HG03066 (cell line): ENCODE measurements around the gene COMMD1.
"Not testable (repeated sequence)": the region's sequence is repeated elsewhere in the genome, so short reads cannot be mapped to it uniquely, and the experiment has no call there.

Source experiments
- ATAC-seq: cut with Tn5 transposase; IDR thresholded peaks from one replicate; pipeline ENCODE4 v1.9.1; 2021; ENCODE audit warnings: low read depth; ENCODE audit not compliant: unreplicated experiment

Gene COMMD1

DNA sequence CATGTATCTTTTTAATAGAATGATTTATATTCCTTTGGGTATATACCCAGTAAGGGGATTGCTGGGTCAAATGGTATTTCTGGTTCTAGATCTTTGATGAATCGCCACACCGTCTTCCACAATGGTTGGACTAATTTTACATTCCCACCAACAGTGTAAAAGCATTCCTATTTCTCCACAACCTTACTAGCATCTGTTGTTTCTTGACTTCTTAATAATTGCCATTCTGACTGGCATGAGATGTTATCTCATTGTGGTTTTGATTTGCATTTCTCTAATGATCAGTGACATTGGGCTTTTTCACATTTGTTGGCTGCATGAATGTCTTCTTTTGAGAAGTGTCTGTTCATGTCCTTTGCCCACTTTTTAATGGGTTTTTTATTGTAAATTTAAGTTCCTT, 220.8 kb downstream of the COMMD1 start:
- ATAC-seq = not testable (repeated sequence)

DNA sequence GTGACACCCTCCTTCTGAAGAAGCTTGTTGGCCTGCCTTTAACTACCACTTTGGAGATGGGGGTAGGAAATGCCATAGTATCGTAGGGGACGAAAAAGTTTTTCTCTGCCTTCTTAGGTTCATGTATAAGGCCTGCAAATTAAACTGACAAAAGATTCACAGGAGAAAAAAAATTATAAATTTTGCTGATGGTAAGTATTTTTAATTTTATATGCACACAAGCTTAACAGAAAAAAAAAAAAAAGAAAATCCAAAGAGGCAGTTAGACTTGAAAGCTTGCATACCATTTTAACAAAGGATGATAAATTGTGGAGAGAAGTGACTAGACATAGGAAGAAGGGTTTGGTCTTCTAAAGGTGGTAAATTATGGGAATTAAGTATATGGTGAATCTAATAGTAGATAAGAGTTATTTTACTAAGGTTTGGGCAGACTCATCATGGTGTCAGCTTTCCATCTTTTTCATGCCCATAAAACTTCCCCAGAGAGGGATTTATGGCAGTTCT, 227.9 kb downstream of the COMMD1 start:
- no peak for ATAC-seq

DNA sequence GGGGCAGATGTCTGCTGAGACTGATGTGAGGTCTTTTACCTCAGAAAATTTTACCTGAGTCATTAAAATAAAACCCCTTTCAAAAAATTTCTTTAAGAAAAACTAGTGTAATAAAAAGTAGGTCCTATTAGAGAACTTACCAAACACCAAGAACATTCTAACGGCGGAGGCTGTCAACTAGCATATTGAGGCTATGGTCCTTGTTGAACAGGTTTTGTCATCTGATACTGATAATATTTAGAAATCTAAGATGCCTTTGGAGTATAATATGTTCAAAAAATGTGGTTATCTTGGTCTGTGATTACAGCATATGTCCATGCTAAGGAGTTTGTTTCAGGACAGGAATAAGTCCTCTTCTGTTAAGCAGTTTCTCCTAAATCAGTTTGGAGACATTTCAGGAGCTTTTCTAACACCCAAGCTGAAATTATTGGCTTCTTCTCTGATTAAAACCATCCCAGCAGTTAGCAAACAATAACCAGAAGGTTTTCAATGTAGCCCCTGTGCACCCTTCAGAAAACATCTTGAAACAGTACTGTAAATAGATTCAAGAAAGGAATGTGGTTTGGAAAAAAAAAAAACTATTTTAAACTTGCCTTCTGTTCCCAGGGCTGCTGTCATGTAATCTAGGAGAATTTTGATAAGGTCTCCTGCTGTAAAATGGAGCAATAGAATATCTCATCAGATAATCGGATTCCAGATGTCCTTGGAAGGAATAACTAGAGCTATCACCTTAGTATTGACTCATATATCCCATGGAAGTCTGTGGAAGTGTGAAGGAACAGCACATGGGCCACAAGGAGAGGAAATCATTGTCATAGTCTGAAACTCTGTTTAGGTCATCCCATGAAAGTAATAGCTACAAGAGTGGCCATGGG, 231.7 kb downstream of the COMMD1 start:
- ATAC-seq = no peak

DNA sequence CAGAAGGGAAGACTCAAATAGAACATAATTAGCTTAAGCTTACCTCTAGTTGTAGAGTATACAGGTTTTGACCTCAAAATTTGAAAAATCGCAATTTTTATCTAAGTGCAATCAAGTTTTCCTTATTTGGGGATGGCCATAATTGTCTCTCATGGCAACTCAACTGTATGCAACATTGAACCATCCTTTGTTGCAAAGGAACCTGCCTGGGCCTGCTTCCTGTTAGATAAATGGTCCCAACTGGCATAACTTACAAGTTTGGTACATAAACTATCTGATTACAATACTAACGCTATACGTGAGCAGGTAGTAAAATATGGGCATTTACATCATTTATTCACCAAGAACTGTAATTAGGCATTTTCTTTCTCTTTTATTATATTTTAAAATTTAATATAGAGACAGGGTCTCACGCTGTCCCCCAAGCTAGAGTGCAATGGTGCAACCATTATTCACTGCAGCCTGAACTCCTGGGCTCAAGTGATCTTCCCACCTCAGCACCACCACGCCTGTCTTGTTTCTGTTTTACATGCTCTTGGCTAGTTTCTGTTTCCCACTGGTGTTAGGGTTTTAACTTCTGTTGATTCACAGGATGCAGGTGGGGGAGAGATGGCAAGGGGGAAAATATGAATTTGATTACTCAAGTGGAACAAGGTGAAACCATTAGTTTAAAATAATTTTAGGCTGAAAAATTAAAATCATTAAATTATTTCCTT, 235.1 kb downstream of the COMMD1 start:
- peak; percentile 51 for ATAC-seq

GRCh38 chr2:62141142-62141740, 235.8 kb downstream of the COMMD1 start:
- no peak for ATAC-seq

DNA sequence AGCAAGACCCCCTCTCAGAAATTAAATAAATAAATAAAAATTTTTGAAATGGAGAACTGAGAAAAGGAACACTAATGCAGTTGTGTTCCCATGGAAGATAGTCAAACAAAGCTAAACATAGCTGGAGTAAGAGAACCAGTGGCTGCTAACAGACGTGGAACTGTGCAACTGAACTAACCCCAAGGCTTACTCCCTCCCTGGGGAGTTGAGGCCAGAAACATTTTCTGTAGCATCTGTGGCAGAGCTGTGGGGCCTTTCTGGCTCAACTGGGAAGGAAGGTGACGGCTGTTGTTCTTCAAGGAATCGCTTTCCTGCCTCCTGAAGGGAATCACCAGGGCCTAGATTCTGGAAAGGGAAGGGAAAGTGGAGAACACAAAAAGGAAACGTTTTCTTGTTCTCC, 236.6 kb downstream of the COMMD1 start:
- ATAC-seq = no peak

DNA sequence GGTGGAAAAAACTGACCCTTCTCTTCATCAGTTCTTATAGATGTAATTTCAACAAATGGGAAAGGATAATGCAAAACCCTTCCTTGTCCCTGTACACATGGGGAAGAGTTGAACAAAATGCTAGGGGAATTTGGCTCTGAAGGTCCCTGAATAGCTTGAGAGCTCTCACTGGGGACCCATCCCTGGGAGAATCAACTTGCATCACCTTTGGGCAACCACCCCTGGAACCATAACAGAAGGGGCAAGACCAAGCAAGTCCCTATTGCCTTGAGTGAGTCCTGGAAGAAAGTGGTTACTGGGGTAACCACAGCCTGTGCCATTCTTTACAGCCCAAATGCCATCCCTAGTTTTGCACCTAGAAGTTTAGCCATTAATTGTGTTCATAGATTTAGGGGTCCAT, 238.2 kb downstream of the COMMD1 start:
- no peak for ATAC-seq

GRCh38 chr2:62144689-62145477, 239.4 kb downstream of the COMMD1 start:
- ATAC-seq = no peak

DNA sequence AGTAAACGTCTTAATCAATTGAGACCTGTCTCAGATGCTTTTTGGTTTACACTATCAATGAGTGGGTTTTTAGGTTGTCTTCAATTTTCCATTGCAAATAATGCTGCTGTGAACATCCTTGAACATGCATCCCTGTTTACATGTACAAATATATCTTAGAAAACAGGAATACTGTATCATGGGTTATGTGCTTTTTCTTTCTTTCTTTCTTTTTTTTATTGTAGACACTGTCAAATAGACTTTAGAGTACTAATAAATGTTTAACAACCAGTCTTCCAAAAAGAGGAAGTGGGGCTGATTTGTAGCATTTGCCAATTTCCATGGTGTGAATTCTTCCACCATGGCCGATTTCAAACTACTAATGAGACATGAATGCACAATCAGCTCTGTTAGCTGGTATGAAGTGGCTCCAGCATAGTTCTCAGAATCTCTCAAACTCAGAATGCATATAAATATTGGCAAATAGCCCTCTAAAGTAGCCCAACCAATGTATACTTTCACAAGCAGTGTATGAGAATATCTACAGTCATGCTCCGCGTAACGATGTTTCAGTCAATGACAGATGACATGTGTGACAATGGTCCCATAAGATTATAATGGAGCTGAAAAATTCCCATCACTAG, 240.1 kb downstream of the COMMD1 start:
- no peak for ATAC-seq

- ATAC-seq = not testable (repeated sequence)
Observed at GRCh38 chr2:62146790-62147189, 241.3 kb downstream of the COMMD1 start.

GRCh38 chr2:62147610-62148301, 242.3 kb downstream of the COMMD1 start:
- no peak for ATAC-seq

GRCh38 chr2:62149708-62150107, 244.2 kb downstream of the COMMD1 start:
- ATAC-seq = no peak

GRCh38 chr2:62150597-62151305, 245.3 kb downstream of the COMMD1 start:
- ATAC-seq = no peak

DNA sequence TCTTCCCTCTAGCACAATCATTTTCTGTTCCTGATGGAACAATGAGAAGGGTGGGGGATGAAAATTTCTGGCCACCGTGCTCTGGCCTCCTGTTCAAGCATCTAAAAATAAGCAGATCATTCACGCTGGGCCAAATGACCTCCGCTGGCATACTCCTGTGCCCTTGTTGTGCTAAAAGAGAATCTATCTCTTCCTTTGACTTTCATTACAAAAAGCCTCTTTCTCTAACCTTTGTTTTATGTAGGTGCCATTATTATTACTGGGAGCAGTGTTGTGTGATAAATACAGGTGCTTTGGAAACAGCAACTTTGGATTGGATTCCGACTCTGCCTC, 245.8 kb downstream of the COMMD1 start:
- no peak for ATAC-seq

- no peak for ATAC-seq
Observed at GRCh38 chr2:62152000-62152399, 246.5 kb downstream of the COMMD1 start.

DNA sequence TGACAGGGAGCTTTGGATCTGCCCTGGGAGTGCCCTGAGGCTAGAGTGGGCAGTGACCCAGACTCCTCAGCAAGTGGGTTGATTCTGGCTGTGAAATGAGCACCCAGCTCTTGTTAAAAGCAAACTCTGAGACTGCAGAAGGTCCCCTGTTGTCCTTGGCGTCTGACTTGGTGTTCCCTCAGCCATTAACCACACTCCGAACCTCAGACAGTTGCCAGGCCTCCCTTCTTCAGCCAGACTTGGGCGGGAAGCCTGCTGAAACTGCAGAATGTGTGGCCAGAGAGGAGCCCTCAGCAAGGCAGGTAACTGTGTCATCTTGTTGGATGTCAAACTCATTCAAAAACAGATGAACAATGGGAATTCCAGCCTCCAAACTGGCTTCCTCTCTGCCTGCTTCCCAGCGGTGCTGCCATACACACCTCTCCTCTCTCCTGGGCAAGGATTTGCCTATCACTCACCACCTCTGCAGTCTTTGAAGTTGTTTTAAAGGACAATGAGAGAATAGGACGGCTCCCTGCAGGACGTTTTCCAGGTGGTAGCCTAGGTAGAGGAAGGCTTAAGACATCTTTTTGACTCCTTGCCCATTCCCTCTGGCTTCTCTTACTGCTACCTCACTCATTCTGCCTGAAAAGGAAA, 251.5 kb downstream of the COMMD1 start:
- ATAC-seq = no peak

DNA sequence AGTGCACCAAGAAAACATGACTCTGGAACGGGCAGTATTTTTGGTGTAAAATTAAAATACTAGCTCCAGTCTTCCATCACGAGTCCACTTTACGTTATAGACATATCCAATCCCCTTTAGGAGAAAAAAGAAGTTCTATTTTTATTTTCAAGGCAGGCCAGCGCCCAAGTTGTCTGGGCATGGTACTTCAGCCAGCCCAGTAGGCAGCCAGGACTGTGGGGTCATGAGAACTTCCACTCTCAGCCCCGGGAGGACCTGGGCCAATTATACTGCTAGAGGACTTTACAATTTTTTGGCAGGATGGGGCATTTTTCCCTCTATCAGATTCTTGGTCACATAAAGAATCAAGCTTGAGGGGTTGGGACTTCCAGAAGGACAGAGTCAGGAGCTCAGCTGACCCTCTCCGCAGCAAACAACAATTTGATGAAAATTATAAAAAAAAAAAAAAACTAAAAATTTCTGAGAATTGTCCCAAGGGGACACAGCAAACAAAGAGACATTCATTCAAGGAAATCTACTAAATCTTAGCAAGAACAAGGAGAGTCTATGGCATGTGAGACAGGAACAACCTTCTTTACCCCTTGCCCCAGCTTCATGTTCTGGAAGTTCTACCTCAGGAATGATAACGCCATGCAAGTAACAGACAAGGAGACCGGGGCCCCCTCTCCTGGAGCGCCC, 253.1 kb downstream of the COMMD1 start:
- ATAC-seq = no peak

GRCh38 chr2:62160691-62161090, 255.2 kb downstream of the COMMD1 start:
- ATAC-seq = not testable (repeated sequence)
